ENCODE measurements around the gene DEPDC5.

- TF ChIP-seq POLR2AphosphoS5 (IDR thresholded peaks at IDR 0.05; ENCODE audit: borderline replicate concordance, low read depth, low read length) (no peak), EZH2 (IDR thresholded peaks at IDR 0.05) (no peak)
Measured at GRCh38 chr22:31906569-31906968, 152.8 kb downstream of the DEPDC5 start.

Measured in SK-N-MC (cell line).